Bronchial epithelial cell (primary cell): ENCODE measurements around the gene HSFX1. TPM values are rescaled to one million over a fixed set of nuclear protein-coding genes. Genes with fewer than 3 reads are reported as not detected.

ENCODE experiments used
- DNase-seq: peaks from one replicate; pipeline ENCODE4 v3.0.0-alpha.2; 2010; ENCODE audit warnings: low read depth
- FAIRE-seq: peaks from 2 replicates; lab custom pipeline; 2011; peaks lifted over from hg19 to GRCh38; lab: Jason Lieb, UNC
- H3K27me3 ChIP-seq: 2 replicates; pipeline ENCODE4 v1.5.1; 2011; ENCODE audit warnings: low read length; ENCODE audit not compliant: control insufficient read depth, insufficient read depth
- H3K36me3 ChIP-seq: 2 replicates; pipeline ENCODE4 v1.5.1; 2011; ENCODE audit warnings: low read length; ENCODE audit not compliant: control insufficient read depth, insufficient read depth
- H3K4me3 ChIP-seq: 2 replicates; pipeline ENCODE4 v1.5.1; 2011; ENCODE audit warnings: mild to moderate bottlenecking, low read depth, low read length, control low read depth
- total RNA-seq: library from RNA; depleted of rRNA; stranded (reverse); fragments of >200 nt; gene quantifications from 2 replicates; pipeline ENCODE4 v1.2.1, GENCODE V29; 2014
- TF ChIP-seq, protein P1 (sequence below): IDR thresholded peaks from 2 replicates; pipeline ENCODE4 v1.5.1; 2011; ENCODE audit warnings: mild to moderate bottlenecking, moderate library complexity, low read length, control low read depth, inconsistent platforms; ENCODE audit not compliant: insufficient read depth, severe bottlenecking

The HSFX1 gene
- total RNA-seq, 1 donor from 2014 or later: 0.53 TPM

DNA sequence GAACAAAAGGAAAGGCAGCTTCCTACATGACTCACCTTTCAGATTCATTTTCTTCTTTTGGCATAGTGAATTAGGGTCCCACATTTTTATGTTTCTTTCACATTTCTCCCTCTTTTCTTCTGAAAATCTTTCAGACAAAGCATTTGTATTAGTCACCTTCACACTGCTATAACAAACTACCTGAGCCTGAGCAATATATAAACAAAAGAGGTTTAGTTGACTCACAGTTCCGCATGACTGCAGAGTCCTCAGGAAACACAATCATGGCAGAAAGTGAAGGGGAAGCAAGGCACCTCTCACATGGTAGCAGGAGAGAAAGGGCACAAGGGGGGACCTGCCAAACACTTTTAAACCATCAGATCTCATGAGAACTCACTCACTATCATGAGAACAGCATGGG is 44.8 kb downstream of the HSFX1 start:
- H3K36me3 ChIP-seq: no peaks in the 10 kb centered on the region
- H3K27me3 ChIP-seq: no peaks in the 10 kb centered on the region
- FAIRE-seq (peak; percentile 23), DNase-seq (peak; percentile 48)
- TF ChIP-seq, protein P1, sequence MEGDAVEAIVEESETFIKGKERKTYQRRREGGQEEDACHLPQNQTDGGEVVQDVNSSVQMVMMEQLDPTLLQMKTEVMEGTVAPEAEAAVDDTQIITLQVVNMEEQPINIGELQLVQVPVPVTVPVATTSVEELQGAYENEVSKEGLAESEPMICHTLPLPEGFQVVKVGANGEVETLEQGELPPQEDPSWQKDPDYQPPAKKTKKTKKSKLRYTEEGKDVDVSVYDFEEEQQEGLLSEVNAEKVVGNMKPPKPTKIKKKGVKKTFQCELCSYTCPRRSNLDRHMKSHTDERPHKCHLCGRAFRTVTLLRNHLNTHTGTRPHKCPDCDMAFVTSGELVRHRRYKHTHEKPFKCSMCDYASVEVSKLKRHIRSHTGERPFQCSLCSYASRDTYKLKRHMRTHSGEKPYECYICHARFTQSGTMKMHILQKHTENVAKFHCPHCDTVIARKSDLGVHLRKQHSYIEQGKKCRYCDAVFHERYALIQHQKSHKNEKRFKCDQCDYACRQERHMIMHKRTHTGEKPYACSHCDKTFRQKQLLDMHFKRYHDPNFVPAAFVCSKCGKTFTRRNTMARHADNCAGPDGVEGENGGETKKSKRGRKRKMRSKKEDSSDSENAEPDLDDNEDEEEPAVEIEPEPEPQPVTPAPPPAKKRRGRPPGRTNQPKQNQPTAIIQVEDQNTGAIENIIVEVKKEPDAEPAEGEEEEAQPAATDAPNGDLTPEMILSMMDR: no peak
- no peak overlapping the region for H3K4me3 ChIP-seq

- TF ChIP-seq, protein P1: no peak
- FAIRE-seq: no peak
- no peaks in the 10 kb centered on the region for H3K36me3 ChIP-seq
- H3K27me3 ChIP-seq: no peaks in the 10 kb centered on the region
- peak; percentile 31 for DNase-seq
- no peak overlapping the region for H3K4me3 ChIP-seq
Measured at GRCh38 chrX:149819371-149819770, 45.5 kb downstream of the HSFX1 start.

DNA sequence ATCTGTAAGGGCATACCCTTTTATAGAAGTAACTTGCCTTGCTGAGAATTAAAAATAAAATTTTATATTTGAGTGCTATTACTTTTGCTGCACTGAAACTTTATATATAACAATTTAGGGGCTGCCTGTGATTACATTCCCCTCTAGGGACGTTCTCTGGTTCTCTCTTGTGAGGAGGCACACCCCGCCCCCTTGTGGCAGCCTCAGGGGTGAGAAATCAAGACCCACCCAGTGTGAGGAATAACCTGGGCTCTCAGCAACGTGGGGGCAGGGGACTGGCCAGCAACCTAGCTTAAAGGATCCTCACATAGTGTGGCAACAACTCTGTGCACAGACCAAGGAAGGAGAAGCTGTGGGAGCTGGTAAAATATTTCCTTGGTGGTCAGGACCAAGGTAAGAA is 51.6 kb downstream of the HSFX1 start:
- Histone ChIP-seq H3K4me3 (no peak overlapping the region), H3K27me3 (no peaks in the 10 kb centered on the region), H3K36me3 (no peaks in the 10 kb centered on the region)
- DNase-seq: no peak
- TF ChIP-seq, protein P1: peak; percentile 5
- FAIRE-seq: no peak

Other genes starting within 250 kb of the HSFX1 start
- gene EOLA1, start 233.1 kb upstream of the HSFX1 start, total RNA-seq: 19.5 and 20.1 TPM in 2 replicates
- not detected in 2 replicates for gene HSFX3, start 224.1 kb upstream of the HSFX1 start, total RNA-seq
- gene MAGEA9B, start 186.6 kb upstream of the HSFX1 start, total RNA-seq: not detected in 2 replicates
- not detected in 2 replicates for gene HSFX2, start 178.8 kb upstream of the HSFX1 start, total RNA-seq
- 20.3 and 27.0 TPM in 2 replicates for gene TMEM185A, start 142.3 kb upstream of the HSFX1 start, total RNA-seq
- gene MAGEA11, start 62.0 kb upstream of the HSFX1 start, total RNA-seq: not detected in 2 replicates
- gene MAGEA9, start 7.9 kb downstream of the HSFX1 start, total RNA-seq: not detected in 2 replicates
- gene MAGEA8, start 107.1 kb downstream of the HSFX1 start, total RNA-seq: not detected in 2 replicates
- not detected in 2 replicates for gene HSFX4, start 155.5 kb downstream of the HSFX1 start, total RNA-seq
- 21.9 and 38.0 TPM in 2 replicates for gene EOLA2, start 164.4 kb downstream of the HSFX1 start, total RNA-seq